ENCODE measurements around the gene MRC1.

Gene MRC1

DNA sequence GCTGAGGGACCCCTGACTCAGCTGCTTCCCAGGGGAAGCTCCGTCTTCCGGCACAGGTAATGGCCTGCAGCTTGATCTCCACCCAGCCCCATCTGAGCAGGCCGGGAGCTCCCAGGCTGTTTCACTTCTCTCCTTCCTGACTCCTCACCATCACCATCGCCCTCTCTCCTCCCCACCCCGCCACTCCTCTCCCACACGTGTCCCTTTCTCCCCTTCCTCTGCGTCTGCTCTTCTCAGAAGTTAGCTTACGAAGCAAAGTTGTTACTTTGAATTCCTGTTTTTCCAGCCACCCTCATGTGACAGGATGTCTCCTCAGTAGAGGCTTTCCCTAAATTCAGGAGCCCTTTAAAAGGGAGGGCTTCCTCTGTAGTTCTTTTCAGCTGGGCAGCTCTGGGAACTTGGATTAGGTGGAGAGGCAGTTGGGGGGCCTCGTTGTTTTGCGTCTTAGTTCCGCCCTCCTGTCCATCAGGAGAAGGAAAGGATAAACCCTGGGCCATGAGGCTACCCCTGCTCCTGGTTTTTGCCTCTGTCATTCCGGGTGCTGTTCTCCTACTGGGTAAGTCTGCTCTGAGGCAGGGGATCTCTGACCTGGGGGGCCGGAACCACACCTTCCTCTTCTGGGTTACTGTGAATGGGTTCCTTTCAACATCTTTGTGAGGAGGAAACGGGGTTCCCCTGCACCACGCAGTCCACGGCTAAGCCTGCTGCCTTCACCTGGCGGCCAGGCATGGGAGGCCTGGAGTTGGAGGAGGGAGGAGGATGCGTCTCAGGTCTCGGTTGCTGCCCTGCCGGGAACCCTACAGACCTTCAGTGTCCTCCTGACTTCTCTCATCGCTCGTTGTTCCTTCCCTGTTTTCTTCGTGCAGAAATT is at the start of gene MRC1:
Gene MRC1, plus strand, starts transcription at position 378 of the 871 bp plus-strand sequence. Its CDS starts 118 bp downstream, at position 496.
- FAIRE-seq = no peak

DNA sequence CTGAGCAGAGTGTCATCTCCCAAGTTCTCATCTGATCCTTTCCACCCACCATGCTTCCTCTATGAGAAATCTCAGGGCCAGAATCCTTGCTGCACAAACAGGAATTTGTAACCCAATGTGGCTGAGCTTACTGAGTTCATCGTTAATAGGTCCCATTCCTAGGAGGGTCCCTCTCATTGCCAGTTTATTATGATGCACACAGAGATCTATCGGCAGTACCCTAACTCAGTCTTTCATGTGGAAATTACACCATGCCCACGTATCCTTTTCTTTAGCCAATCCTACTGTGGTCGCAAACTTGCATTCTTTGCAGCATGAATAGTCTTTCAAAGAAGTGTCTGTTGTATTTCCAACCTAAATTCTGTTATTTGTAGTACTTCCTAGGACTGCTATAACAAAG is 45.0 kb upstream of the MRC1 start:
- FAIRE-seq = no peak

DNA sequence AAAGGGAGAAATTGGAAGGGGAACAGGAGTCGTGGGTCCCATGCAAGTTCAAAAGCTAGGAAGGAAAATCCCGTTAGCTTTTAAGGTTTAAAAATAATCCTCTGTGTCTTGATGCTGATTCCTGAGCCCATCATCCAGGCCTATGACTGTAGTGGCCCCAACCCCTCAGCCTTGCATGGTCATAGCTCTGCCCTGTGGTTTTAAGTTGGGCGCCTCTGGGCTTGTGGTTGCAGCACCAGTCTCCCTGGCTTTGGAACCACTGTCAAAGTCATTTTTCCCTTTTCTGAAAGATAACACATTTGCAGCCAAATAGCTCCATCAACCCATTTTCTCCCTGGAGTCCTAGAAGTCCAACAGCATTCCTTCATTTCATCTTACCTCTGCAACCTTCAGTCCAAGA is 43.5 kb upstream of the MRC1 start:
- FAIRE-seq = no peak

DNA sequence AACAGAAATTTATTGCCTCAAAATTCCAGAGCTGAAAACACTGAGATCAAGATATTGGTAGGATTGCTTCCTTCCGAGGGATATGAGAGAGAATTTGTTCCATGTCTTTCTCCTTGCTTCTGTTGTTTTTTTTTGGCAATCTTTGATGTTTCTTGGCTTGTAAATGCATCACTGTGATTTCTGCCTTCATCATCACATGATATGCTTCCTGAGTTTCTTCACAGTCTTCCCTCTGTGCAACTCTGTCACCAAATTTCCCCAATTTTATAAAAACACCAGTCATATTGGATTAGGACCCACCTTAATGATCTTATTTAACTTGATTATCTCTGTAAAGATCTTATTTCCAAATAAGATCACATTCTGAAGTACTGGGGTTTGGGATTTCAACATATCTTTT is 42.4 kb upstream of the MRC1 start:
- no peak for FAIRE-seq

DNA sequence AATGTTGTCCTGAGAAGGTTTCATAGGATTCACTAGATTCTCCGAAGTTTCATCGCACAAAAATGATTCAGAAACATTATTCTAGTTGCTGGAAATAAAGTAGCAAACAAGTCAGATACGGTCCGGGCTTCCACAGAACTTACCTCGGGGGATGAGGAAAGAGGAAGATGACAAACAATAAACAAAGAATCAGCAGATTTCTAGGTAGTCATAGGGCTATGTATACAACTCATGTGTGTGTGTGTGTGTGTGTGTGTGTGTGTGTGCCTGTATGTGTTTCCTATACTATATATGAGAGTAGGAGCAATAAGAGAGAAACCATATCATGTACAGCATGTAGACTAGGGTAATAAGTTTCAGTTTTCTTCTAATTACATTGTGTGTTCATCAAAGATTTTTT is 40.7 kb upstream of the MRC1 start:
- no peak for FAIRE-seq

DNA sequence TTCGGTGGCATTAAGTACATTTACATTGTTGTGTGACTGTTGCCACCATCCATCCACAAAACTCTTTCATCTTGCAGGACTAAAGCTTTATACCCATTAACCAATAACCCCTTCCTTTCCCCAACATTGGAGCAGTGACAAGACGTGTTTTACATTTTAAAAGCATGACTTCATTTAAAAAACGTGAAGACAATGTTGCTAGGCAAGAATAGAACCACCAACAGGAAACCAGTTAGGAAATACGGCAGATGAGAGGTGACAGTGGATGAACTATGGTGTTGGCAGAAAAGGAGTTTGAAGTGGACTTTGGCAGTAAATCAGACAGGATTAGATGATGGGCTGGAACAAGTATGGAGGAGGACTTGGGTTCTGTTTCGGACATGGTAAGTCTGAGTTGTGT is 40.2 kb upstream of the MRC1 start:
- FAIRE-seq = no peak

DNA sequence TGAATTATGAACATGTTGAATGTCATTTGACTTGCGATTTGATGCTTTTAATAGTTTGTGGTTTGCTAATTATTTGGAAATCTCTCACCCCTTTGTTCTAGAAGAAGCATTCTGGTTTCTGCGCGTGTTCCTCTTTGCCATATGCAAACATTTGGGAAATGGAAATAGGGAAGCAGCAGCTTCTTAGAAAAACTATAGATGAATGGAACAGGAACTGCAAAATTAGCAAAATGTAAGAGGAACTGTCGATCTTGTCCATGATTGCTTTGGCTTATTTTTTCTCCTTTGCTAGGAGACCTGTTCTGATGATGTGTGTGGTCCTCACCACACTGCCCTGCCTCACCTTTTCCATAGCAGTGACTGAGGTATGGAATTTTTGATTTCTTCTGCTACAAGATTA is 38.1 kb upstream of the MRC1 start:
- FAIRE-seq = no peak

DNA sequence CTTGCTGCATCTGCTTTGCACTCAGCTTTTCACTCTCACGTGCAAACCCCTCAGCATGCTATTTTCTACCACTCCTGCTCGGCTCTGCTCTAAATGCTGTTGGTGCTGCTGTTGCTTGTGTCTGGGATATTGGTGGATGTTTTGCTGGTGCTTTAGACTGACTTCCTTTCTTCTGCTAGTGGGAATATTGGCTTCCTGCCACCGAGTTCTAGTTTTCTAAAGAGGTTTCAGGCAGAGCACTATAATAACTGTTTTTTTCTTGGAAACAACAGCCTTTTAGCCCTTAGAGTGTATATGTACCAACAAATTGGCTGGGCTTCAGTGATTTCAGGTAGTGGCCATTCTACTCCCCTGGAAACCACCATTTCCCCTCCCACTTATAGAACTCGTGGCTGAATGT is 29.4 kb upstream of the MRC1 start:
- FAIRE-seq = no peak

DNA sequence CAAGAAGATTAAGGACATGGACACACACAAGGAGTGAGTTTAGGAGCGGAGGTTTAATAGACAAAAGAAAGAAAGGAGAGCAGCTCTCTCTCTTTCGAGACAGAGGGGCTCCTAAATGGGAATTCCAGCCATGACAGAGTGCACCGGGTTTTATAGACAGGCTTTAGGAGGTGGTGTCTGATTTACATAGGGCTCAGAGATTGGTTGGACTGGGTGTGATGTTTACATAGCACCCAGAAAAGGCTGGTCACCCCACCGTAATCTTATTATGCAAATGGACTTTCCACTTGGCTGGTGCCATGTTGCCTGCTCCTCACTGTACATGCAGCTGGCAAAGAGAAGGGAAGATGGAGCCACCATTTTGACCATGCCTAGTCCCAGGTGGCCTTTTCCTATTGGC is 28.4 kb upstream of the MRC1 start:
- no peak for FAIRE-seq

DNA sequence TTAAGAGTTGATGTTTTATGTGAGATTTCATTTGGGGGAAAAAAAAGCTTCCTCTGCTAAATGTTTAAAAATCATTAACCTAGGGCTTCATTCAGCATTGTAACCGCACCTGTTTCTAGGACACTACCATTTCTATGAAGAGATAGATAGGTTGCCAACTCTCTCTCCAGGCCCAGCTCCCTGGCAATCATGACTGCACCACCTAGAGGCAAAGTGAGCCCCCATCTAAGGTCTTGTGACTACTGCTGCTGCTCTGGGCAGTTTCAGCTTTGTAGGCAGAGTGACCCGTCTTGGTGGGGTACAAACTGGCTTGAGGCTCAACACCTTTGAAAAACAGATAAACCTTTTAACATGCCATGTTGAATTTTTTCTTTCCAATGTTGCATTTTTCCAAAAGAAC is 27.3 kb upstream of the MRC1 start:
- no peak for FAIRE-seq

DNA sequence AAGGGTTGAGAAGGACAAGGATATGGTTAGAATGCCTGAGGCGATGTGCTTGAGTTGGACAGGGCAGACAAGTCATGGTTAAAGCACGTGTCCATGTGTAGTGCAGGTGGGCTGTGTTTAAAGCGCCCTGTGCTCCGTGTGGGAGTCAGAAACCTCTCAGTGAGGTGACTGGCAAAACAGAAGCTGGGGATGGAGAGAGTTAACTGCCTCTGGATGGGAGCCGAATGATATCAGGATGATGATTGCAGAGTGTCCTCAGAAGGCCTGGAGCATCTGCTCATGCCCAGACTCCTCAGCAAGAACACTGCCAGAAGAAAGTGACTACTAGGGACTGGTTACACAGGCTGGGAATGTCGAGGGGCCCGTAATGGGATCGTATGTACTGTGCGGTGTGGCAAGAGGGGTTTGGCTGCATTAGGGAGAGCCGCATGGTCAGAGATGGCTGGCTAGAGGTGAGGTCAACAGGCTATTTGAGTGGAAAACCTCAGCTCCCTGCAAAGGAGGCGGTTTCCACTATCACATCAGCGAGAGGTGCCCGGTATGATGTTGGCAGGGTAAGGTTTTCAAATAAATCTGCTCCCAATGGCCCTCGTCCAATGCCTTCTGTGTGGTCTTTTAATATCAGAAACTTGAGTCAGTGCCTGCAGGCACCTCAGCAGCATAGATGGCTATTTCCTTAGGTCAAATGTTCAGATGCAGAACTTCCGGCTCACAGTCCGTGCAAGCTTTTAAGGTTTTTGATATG is 26.1 kb upstream of the MRC1 start:
- no peak for FAIRE-seq

DNA sequence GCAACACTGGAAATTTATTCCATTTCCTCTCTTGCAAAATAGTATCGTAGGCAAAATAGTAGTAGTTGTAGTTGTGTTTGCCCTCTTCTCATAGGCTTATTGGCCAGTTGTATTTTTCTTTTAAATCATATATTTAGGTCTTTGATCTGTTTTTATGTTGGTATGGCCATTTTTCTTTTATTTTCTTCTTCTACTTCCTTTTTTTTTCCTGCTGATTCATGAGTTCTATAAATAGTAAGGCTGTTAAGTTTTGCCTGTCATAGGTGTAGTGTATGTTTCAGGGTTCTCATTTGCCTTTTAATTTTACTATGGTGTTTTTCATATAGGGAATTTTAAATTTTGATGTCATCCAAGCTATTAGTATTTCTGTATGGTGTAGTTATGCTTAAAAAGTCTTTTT is 25.4 kb upstream of the MRC1 start:
- FAIRE-seq = no peak

DNA sequence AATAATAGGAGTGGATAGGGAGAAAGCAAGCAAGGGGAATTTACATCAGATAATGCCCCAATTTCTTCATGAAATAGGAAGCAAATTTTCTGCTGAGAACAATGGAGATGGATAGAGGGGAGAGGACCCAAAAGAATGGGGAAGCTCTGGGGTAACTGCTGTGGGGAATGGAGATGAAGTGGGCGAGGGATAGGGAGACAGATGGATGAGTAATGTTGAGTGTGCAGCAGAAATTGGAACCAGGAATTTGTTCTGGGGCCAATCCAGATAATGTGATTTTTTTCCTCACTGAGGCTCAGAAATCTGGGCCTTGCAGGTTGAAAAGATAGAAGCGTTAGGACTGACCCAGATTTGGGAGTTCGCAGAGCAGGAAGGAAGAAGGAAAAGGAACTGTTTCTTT is 24.5 kb upstream of the MRC1 start:
- FAIRE-seq = no peak

DNA sequence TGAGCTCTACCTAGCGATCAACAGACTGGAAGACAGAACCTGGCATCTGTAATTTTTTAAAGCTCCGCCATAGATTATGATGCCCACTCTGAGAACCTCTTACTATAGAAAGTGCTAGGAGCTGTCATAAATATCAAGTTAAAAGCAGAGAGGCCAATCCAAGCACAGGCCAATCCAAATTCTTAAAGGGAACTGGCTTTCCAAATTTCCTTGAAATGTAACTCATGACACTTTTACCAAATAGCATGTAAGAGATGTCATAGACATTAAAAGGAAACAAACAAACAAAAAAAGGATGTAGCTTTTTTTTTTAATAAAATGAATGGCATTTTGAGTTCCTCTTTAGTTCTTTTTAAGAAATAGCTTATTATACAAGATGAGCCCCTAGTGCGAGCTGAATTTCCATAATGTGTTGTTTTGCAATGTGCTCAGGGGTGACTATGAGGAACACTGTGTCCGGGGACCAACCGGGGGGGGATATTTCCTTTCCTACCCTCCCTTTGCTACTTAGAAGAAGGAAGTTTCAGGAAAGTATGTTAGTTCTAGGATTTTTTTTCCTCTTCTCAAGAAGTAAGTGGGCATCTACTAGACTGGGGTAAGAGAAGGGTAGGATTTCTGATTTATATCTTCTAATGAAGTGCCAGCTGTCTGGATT is 23.7 kb upstream of the MRC1 start:
- no peak for FAIRE-seq

DNA sequence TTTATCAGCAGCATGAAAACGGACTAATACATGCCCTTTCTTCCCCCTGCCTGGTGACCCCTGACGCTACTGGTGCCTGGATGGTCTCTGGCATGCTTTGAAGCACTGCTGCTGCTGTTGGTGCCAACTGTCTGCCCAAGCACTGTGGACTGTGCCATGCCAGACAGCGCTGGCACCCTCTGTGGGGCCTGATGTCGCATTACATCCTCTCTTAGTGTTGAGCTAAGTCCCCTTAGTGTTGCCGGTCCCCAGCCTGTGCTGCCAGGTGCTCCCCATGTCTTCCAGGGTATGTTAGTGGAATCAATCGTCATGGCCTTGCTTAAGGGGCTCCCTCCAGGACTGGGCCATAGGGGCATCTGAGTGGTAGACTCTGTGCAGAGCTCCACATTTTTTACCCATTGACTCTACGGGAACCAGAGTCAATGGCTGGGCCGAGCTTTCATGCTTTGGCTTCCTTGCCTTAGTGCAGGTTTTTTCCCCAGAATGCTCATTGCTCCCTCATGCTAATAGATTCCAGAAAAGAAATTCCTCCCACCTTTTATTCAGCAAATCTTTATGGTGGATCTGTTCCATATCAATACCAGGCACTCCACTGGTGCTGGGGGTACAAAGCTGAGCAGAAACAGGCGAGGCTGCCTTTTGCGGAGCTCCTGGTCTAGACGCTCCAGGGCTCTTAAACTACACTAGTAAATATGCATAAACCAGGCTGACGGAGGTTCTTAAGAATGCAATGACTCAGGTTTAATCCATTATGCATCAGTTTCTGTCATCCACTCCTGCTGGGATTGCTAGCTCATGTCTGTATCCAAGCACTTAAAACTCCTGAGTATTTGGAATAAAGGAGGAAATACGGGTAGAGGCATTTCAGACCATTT is 21.8 kb upstream of the MRC1 start:
- FAIRE-seq = no peak

DNA sequence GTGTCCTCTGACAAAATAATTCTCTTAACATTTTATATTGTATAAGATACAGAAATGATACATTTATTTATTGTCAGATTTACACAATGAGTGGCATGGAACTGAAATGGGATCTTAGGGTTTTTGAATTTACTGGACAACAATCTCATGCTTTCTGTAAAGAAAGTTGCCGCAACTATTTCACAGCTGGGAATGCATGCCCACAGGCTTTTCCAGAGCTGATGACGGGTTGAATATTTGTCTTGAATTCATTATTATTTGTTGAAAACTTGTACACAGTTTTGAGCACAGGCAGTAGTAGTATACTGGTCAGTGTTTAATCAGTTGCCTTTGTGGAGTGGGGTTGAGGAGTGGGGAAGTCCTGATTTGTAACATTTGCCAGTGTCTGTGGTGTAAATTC is 20.5 kb upstream of the MRC1 start:
- FAIRE-seq = no peak

DNA sequence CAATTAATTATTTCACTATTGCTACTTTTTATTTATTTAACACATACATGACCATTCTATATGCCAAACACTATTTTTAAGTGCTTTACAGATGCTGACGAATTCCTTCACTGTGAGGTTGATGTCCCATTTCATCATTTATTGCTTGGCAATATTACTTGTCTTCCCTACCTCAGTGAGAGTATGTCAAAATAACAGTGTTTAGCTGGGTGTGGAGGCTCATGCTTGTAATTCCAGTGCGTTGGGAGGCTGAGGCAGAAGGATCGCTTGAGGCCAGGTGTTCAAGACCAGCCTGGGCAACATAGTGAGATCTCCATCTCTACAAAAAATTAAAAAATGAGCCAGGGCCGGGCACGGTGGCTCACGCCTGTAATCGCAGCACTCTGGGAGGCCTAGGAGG is 19.8 kb upstream of the MRC1 start:
- no peak for FAIRE-seq

DNA sequence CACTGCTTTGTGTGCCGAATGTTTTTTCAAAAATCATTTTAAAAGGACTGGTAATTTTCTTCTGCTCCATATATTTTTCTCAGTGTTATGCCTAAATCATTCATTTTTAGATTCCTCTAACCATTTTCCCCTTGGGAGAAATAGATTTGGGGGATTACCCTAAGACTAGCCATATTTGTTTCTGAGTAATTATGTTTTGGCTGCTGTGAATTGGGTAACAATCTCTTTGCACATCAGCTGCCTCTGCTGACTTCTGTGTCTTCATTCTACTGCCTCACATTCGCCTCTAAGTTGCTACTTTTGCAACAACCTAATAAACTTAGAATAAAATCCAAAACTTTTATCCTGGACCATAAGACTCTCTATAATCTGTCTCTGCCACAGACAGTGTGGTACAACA is 18.5 kb upstream of the MRC1 start:
- no peak for FAIRE-seq

DNA sequence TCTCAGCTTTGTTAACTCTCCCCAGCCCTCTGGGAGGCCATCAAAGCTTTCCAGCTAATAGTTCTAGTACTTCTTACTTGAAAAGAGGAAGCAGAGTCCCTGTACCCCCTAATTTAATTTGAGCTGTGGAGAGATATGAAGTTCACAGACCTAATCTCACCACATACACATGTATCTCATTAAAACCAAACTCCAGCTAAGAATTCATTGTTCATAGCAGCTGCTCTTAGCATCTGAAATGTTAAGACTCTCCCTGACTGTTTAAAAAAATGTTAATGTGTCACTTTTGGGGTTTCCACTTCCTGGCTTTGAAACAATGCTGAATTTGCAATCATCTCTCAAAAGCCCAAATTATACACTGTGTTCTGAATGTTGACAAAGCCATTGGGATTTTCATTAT is 16.2 kb upstream of the MRC1 start:
- FAIRE-seq = no peak

DNA sequence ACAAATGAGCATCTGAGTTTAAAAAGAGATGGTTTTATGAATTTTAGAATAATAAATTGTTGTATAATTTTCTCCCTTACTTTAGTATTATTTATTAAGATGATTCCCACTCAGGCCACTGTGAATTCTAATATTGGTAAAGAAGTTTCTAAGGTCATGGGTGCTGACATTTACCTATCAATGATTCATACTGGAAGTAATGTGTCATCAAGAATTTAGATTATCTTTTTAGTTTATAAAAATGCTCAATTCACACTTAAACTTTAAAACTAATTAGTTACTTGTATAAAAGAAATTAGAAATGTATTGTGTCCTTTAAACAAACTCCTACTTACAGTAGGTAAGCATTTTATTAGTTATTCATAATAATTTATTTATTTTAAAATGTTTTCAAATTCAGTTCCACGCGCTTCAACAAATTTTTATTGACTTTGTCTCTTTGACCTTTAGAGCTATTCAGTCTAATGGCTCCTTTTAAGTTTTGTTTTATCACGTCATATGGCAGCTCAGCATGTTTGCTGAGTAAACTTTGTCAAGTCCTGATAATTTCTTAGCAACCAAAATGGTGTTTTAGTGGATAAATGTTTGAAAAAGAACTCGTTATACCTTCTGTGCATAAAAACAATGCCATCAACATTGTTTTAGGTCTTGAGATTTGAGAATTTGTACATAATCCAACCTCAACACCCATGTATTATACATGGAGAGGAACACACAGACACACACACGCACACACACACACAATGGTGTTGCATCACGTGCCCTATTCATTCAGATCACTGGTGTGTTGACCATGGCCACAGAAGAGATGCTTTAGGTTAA is 15.1 kb upstream of the MRC1 start:
- no peak for FAIRE-seq

DNA sequence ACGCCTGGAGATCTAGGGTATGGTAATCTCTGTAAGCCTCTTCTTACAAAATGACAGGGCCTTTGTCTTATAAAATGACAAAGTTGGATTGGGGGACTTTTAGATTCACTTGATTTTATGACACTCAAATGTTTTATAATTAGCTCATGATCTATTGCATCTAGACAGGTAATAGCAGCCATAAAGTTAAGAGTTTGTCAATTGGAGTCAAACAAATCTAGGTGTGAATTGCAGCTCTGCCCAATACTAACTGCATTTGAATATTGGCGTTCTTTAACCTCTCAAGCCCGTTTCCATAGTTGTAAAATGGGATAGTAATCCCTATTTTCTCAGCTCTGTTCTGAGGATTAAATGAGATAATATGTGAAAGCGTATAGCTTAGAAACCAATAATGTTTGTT is 14.1 kb upstream of the MRC1 start:
- no peak for FAIRE-seq

Data from TTC549 (cell line).